Epidermal melanocyte (primary cell): ENCODE results near the gene DNAJC5G.
A peak's percentile ranks its signal among the peaks of the same experiment; 100 is the strongest.
"Not testable (repeated sequence)": the region's sequence is repeated elsewhere in the genome, so short reads cannot be mapped to it uniquely, and the experiment has no call there.

Source experiments
- DNase-seq: peaks from one replicate; pipeline ENCODE4 v3.0.0; 2011; ENCODE audit warnings: low spot score; ENCODE audit not compliant: insufficient read length

The DNAJC5G gene

GRCh38 chr2:27251766-27252165 lies 23.5 kb upstream of the DNAJC5G start:
- no peak for DNase-seq

GRCh38 chr2:27255187-27255586 lies 20.0 kb upstream of the DNAJC5G start:
- no peak for DNase-seq

- no peak for DNase-seq
Observed at GRCh38 chr2:27255660-27256059, 19.6 kb upstream of the DNAJC5G start.

- no peak for DNase-seq
Observed at GRCh38 chr2:27256855-27257454, 18.3 kb upstream of the DNAJC5G start.

- no peak for DNase-seq
Observed at GRCh38 chr2:27258051-27258450, 17.2 kb upstream of the DNAJC5G start.

GRCh38 chr2:27261241-27261925 lies 13.8 kb upstream of the DNAJC5G start:
- no peak for DNase-seq

- DNase-seq = no peak
Observed at GRCh38 chr2:27261926-27262298, 13.3 kb upstream of the DNAJC5G start.

- DNase-seq = peak; percentile 77
Observed at GRCh38 chr2:27262379-27263286, 12.6 kb upstream of the DNAJC5G start, which contains the start of gene SLC30A3. SLC30A3 (minus strand) TSS chr2:27263047; CDS start chr2:27262906, 141 bp downstream.

GRCh38 chr2:27263287-27264252 lies 11.7 kb upstream of the DNAJC5G start:
- DNase-seq = no peak

GRCh38 chr2:27264253-27264752 lies 10.9 kb upstream of the DNAJC5G start:
- DNase-seq = no peak

GRCh38 chr2:27264753-27265535 lies 10.3 kb upstream of the DNAJC5G start:
- peak; percentile 55 for DNase-seq

- no peak for DNase-seq
Observed at GRCh38 chr2:27265536-27265870, 9.7 kb upstream of the DNAJC5G start.

GRCh38 chr2:27268296-27268695 lies 6.9 kb upstream of the DNAJC5G start:
- not testable (repeated sequence) for DNase-seq

- no peak for DNase-seq
Observed at GRCh38 chr2:27270131-27270530, 5.1 kb upstream of the DNAJC5G start.

GRCh38 chr2:27270670-27271069 lies 4.6 kb upstream of the DNAJC5G start:
- DNase-seq = no peak

- DNase-seq = no peak
Observed at GRCh38 chr2:27271631-27272340, 3.4 kb upstream of the DNAJC5G start.

GRCh38 chr2:27272537-27273522 lies 2.4 kb upstream of the DNAJC5G start:
- not testable (repeated sequence) for DNase-seq

GRCh38 chr2:27278010-27278409 lies 2.8 kb downstream of the DNAJC5G start:
- no peak for DNase-seq
